RWPE1 (cell line): ENCODE data around the gene SHFL.

Source experiments
- CTCF ChIA-PET: fragments of 350-600 bp; sonication (Branson Sonifier 250); formaldehyde crosslinking; extraction: SDS; loops from one replicate; lab custom pipeline; 2021; lab: Yijun Ruan, JAX
- POLR2A ChIA-PET: fragments of 400-600 bp; formaldehyde crosslinking; extraction: SDS; loops from one replicate; lab custom pipeline; 2020; ENCODE audit warnings: antibody characterized with exemption; ENCODE audit not compliant: low non-redundant PET; lab: Yijun Ruan, JAX
- DNase-seq: peaks from one replicate; pipeline ENCODE4 v3.0.0; 2012; ENCODE audit warnings: low spot score
- H3K27ac ChIP-seq: fragments of 450-650 bp; 2 replicates; pipeline ENCODE4 v1.5.1; 2017
- CTCF ChIP-seq: fragments of 450-650 bp; conservative IDR thresholded peaks from 2 replicates; pipeline ENCODE4 v1.5.1; 2017; ENCODE audit warnings: low read depth, mild to moderate bottlenecking

Gene SHFL

GRCh38 chr19:10070730-10071446, 15.2 kb upstream of the SHFL start:
- no peak for DNase-seq
- CTCF ChIA-PET = interaction anchor here (0.5 kb wide), 1 partner anchor 30 kb away, joined by 4 read pairs; no protein-coding TSS in a partner anchor
- POLR2A ChIA-PET = no interaction called here
- no peak overlapping the region for H3K27ac ChIP-seq
- TF ChIP-seq CTCF = no peak

- POLR2A ChIA-PET = no interaction called here
- CTCF ChIA-PET = interaction anchor here (0.6 kb wide), 1 partner anchor 9 kb away, joined by 3 read pairs; no protein-coding TSS in a partner anchor
- no peak for DNase-seq
- no peak overlapping the region for H3K27ac ChIP-seq
- TF ChIP-seq CTCF = no peak; the same call in 1 of the 2 replicates
These were observed 12.0 kb upstream of the SHFL start for GRCh38 chr19:10074153-10074552.

- ChIA-PET POLR2A (no interaction called here), CTCF (no interaction called here)
- no peak overlapping the region for H3K27ac ChIP-seq
- TF ChIP-seq CTCF = no peak
- DNase-seq = no peak
These were observed 9.6 kb upstream of the SHFL start for GRCh38 chr19:10076535-10076934.

- no peak for TF ChIP-seq CTCF
- no peak overlapping the region for H3K27ac ChIP-seq
- no peak for DNase-seq
- CTCF ChIA-PET = no interaction called here
- POLR2A ChIA-PET = no interaction called here
These were observed 7.8 kb upstream of the SHFL start for GRCh38 chr19:10078329-10078728.

GRCh38 chr19:10079031-10079453, 7.1 kb upstream of the SHFL start:
- H3K27ac ChIP-seq = no peak overlapping the region
- no peak for TF ChIP-seq CTCF
- ChIA-PET POLR2A (no interaction called here), CTCF (interaction anchor here (0.6 kb wide), 2 partner anchors 11 to 52 kb away, joined by 3 to 4 read pairs; no protein-coding TSS in a partner anchor)
- no peak for DNase-seq

GRCh38 chr19:10083911-10084310, 2.2 kb upstream of the SHFL start:
- DNase-seq = no peak
- CTCF ChIA-PET = no interaction called here
- POLR2A ChIA-PET = no interaction called here
- no peak for TF ChIP-seq CTCF
- no peak overlapping the region for H3K27ac ChIP-seq
